CD4-positive, alpha-beta T cell (primary cell): ENCODE data around the gene DENND2A. TPM values are rescaled to one million over a fixed set of nuclear protein-coding genes. Genes with fewer than 3 reads are reported as not detected.

ENCODE experiments used
- ATAC-seq: fragments of 200-7000 bp; cut with Tn5 transposase; one replicate; pipeline ENCODE4 v1.10.0; 2022; ENCODE audit warnings: mild to moderate bottlenecking; ENCODE audit not compliant: poor library complexity
- CTCF ChIA-PET: fragments of 350-600 bp; sonication (Branson Sonifier 250); formaldehyde crosslinking; loops from one replicate; lab custom pipeline; 2021; ENCODE audit warnings: antibody characterized with exemption, inconsistent platforms; lab: Charles Lee
- POLR2A ChIA-PET: fragments of 350-600 bp; sonication (Branson Sonifier 250); formaldehyde crosslinking; loops from one replicate; lab custom pipeline; 2021; ENCODE audit warnings: antibody characterized with exemption, inconsistent platforms; lab: Charles Lee
- DNase-seq, 14 experiments: peaks; one replicate each; pipeline ENCODE4 v3.0.0-alpha.2; 2013 to 2020; ENCODE audit warnings: mixed read lengths in 2 of 14
- H3K27ac ChIP-seq, 2 donors: one replicate each; pipeline versions ENCODE4 v1.5.1 to v1.7.0; 2013; ENCODE audit warnings: low read length in 2 of 2, low read depth in 1 of 2, mild to moderate bottlenecking in 1 of 2
- H3K27me3 ChIP-seq, 2 experiments: 1 replicate in 1 of 2; 2 replicates in 1 of 2; pipeline versions ENCODE4 v1.6.1 to v1.7.0; 2013; ENCODE audit warnings: low read length in 2 of 2, control low read depth in 1 of 2, mild to moderate bottlenecking in 1 of 2, moderate library complexity in 1 of 2; ENCODE audit not compliant: insufficient read depth in 2 of 2, control insufficient read depth in 1 of 2
- H3K36me3 ChIP-seq: one replicate; pipeline ENCODE4 v1.6.1; 2013; ENCODE audit warnings: low read length, control low read depth; ENCODE audit not compliant: insufficient read depth
- H3K4me1 ChIP-seq: one replicate; pipeline ENCODE4 v1.6.1; 2013; ENCODE audit warnings: low read length, control low read depth; ENCODE audit not compliant: insufficient read depth
- H3K4me3 ChIP-seq: one replicate; pipeline ENCODE4 v1.5.1; 2013; ENCODE audit warnings: mild to moderate bottlenecking, low read length, moderate library complexity
- H3K9me3 ChIP-seq, 2 experiments: 1 replicate in 1 of 2; 2 replicates in 1 of 2; pipeline versions ENCODE4 v1.6.1 to v1.7.0; 2013; ENCODE audit warnings: low read length in 2 of 2, mild to moderate bottlenecking in 2 of 2, control low read depth in 1 of 2, moderate library complexity in 1 of 2; ENCODE audit not compliant: control insufficient read depth in 1 of 2, insufficient read depth in 1 of 2
- H3K27ac Mint-ChIP-seq: one replicate; pipeline ENCODE4 v1.8.0; 2020; ENCODE audit warnings: mixed read lengths
- H3K27me3 Mint-ChIP-seq: one replicate; pipeline ENCODE4 v1.8.0; 2021; ENCODE audit warnings: mixed read lengths
- H3K36me3 Mint-ChIP-seq: one replicate; pipeline ENCODE4 v1.8.0; 2021; ENCODE audit warnings: low read depth, mixed read lengths
- H3K4me1 Mint-ChIP-seq: one replicate; pipeline ENCODE4 v1.8.0; 2021; ENCODE audit warnings: low read depth, mixed read lengths
- H3K4me3 Mint-ChIP-seq: one replicate; pipeline ENCODE4 v1.8.0; 2020; ENCODE audit warnings: mild to moderate bottlenecking, mixed read lengths
- H3K9me3 Mint-ChIP-seq: one replicate; pipeline ENCODE4 v1.8.0; 2020; ENCODE audit warnings: mixed read lengths
- CTCF ChIP-seq: fragments of 200-600 bp; IDR thresholded peaks from one replicate; pipeline ENCODE4 v1.8.0; 2022; ENCODE audit warnings: antibody characterized with exemption, mild to moderate bottlenecking
- intact Hi-C, 2 experiments: fragments of 100-400 bp; cut with DNase I in 1 of 2; cut with micrococcal nuclease in 1 of 2; formaldehyde crosslinking; loops; one replicate each; pipeline versions ENCODE4 v1.15.1 to v1.9.0; 2023 to 2025; cut with DNase I, micrococcal nuclease
- total RNA-seq, 174 experiments: library from RNA in 2 of 174; stranded (reverse) in 2 of 174; gene quantifications; one replicate each; pipeline ENCODE4 v1.2.3 and lab custom pipeline; 2021 to 2026

Gene DENND2A
- total RNA-seq, 2 experiments from 2014 or later: not detected

GRCh38 chr7:140680886-140681285 is 40.3 kb upstream of the DENND2A start:
- Histone ChIP-seq H3K27ac (no peak overlapping the region), H3K36me3 (peaks cover 56% of the 10 kb centered on the region), H3K4me3 (no peak overlapping the region), H3K27me3 (no peaks in the 10 kb centered on the region), H3K9me3 (no peaks in the 10 kb centered on the region), H3K4me1 (peaks cover 3% of the 10 kb centered on the region)
- Mint-ChIP-seq H3K9me3 (no peaks in the 10 kb centered on the region), H3K4me1 (peaks cover under 1% of the 10 kb centered on the region), H3K4me3 (no peak overlapping the region), H3K36me3 (peaks cover 83% of the 10 kb centered on the region), H3K27ac (no peak overlapping the region), H3K27me3 (no peaks in the 10 kb centered on the region)
- ATAC-seq: no peak
- ChIA-PET POLR2A (no interaction called here), CTCF (no interaction called here)
- no peak for DNase-seq
- intact Hi-C loops: no loop called here
- TF ChIP-seq CTCF: no peak

GRCh38 chr7:140679186-140679585 is 38.6 kb upstream of the DENND2A start:
- Histone ChIP-seq H3K4me1 (peaks cover 17% of the 10 kb centered on the region), H3K4me3 (no peak overlapping the region), H3K27me3 (no peaks in the 10 kb centered on the region), H3K36me3 (peaks cover 46% of the 10 kb centered on the region), H3K27ac (no peak overlapping the region), H3K9me3 (no peaks in the 10 kb centered on the region)
- intact Hi-C loops: no loop called here
- no peaks in the 10 kb centered on the region for H3K9me3 Mint-ChIP-seq
- H3K4me3 Mint-ChIP-seq: no peak overlapping the region
- TF ChIP-seq CTCF: no peak
- DNase-seq (no peak), ATAC-seq (no peak)
- CTCF ChIA-PET: no interaction called here
- H3K36me3 Mint-ChIP-seq: peaks cover 77% of the 10 kb centered on the region
- no peaks in the 10 kb centered on the region for H3K27me3 Mint-ChIP-seq
- POLR2A ChIA-PET: no interaction called here
- H3K27ac Mint-ChIP-seq: no peak overlapping the region
- H3K4me1 Mint-ChIP-seq: peaks cover 17% of the 10 kb centered on the region

GRCh38 chr7:140678816-140679130 is 38.2 kb upstream of the DENND2A start:
- Histone ChIP-seq H3K4me3 (no peak overlapping the region), H3K4me1 (peaks cover 21% of the 10 kb centered on the region), H3K27me3 (no peaks in the 10 kb centered on the region), H3K9me3 (no peaks in the 10 kb centered on the region), H3K36me3 (peaks cover 41% of the 10 kb centered on the region), H3K27ac (no peak overlapping the region)
- H3K27me3 Mint-ChIP-seq: no peaks in the 10 kb centered on the region
- no peak overlapping the region for H3K27ac Mint-ChIP-seq
- ChIA-PET CTCF (no interaction called here), POLR2A (no interaction called here)
- ATAC-seq: no peak
- peaks cover 21% of the 10 kb centered on the region for H3K4me1 Mint-ChIP-seq
- no peak for TF ChIP-seq CTCF
- no peak for DNase-seq
- no peak overlapping the region for H3K4me3 Mint-ChIP-seq
- H3K36me3 Mint-ChIP-seq: peaks cover 73% of the 10 kb centered on the region
- H3K9me3 Mint-ChIP-seq: no peaks in the 10 kb centered on the region
- intact Hi-C loops: no loop called here
